Right lobe of liver (tissue), 4 donors: ENCODE data around the gene FAM72C.
"Not testable (repeated sequence)": the region's sequence is repeated elsewhere in the genome, so short reads cannot be mapped to it uniquely, and the experiment has no call there.

Source experiments
- POLR2A ChIP-seq: fragments of 450-650 bp; IDR thresholded peaks from one replicate; pipeline ENCODE4 v1.6.1; 2017; ENCODE audit warnings: antibody characterized with exemption, mild to moderate bottlenecking
- TF ChIP-seq, protein P1 (sequence below), 4 donors: fragments of 200-600 bp in 3 of 4; fragments of 450-650 bp in 1 of 4; IDR thresholded peaks; one replicate each; pipeline versions ENCODE4 v1.5.1 to v1.8.0; 2016 to 2022; ENCODE audit warnings: antibody characterized with exemption in 4 of 4, mild to moderate bottlenecking in 2 of 4
- donor health status: DM: no; HTN: no; CAD: no.
- donor health status: DM: no; HTN: no; CAD: no.
- donor health status: DM: no; HTN: yes; CAD: no.

DNA sequence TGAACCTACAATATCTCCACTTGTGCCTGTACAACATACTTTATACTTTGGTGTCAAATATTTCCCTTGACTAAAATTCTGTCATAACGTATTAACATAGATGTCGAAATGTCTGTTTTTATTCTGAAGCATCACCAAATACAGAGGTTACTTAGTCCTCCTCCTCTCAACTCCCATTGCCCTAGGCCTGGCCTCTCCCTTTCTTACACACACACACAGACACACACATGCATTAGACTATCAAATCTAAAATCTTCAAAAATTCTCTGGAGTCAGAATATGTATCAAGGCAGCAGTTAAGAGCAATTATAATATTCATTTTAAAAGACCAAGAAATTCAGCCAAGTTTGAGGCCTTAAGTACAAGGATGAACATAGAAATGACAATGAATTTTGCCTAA lies 7.5 kb downstream of the FAM72C start:
- TF ChIP-seq, protein P1, sequence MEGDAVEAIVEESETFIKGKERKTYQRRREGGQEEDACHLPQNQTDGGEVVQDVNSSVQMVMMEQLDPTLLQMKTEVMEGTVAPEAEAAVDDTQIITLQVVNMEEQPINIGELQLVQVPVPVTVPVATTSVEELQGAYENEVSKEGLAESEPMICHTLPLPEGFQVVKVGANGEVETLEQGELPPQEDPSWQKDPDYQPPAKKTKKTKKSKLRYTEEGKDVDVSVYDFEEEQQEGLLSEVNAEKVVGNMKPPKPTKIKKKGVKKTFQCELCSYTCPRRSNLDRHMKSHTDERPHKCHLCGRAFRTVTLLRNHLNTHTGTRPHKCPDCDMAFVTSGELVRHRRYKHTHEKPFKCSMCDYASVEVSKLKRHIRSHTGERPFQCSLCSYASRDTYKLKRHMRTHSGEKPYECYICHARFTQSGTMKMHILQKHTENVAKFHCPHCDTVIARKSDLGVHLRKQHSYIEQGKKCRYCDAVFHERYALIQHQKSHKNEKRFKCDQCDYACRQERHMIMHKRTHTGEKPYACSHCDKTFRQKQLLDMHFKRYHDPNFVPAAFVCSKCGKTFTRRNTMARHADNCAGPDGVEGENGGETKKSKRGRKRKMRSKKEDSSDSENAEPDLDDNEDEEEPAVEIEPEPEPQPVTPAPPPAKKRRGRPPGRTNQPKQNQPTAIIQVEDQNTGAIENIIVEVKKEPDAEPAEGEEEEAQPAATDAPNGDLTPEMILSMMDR (IDR thresholded peaks at IDR 0.05), result not testable (repeated sequence)
- TF ChIP-seq POLR2A, result not testable (repeated sequence)
